DND-41 (cell line): Measurements from ENCODE around the gene ZBTB39.

ENCODE experiments used
- ATAC-seq: fragments of 200-7000 bp; cut with Tn5 transposase; 3 replicates; pipeline ENCODE4 v1.9.1; 2021; ENCODE audit warnings: low read depth; ENCODE audit not compliant: insufficient read depth
- DNase-seq: peaks from one replicate; pipeline ENCODE4 v3.0.0-alpha.2; 2020
- H2AFZ ChIP-seq: 2 replicates; pipeline ENCODE4 v1.6.0; 2012; ENCODE audit warnings: low read depth, low read length
- H3K27ac ChIP-seq: 2 replicates; pipeline ENCODE4 v1.5.1; 2012; ENCODE audit warnings: low read length, inconsistent platforms
- H3K27me3 ChIP-seq: fragments of 200-600 bp; sonication (generic); 2 replicates; pipeline ENCODE4 v1.6.0; 2012; ENCODE audit warnings: low read length, mild to moderate bottlenecking, inconsistent platforms; ENCODE audit not compliant: insufficient read depth, poor library complexity
- H3K36me3 ChIP-seq: 2 replicates; pipeline ENCODE4 v1.5.1; 2012; ENCODE audit warnings: low read length, inconsistent platforms; ENCODE audit not compliant: insufficient read depth
- H3K4me1 ChIP-seq: 2 replicates; pipeline ENCODE4 v1.5.1; 2012; ENCODE audit warnings: mild to moderate bottlenecking, low read length; ENCODE audit not compliant: insufficient read depth
- H3K4me2 ChIP-seq: 2 replicates; pipeline ENCODE4 v1.6.0; 2012; ENCODE audit warnings: mild to moderate bottlenecking, moderate library complexity, low read length, inconsistent platforms; ENCODE audit not compliant: insufficient read depth
- H3K4me3 ChIP-seq, 2 experiments: fragments of 200-600 bp in 1 of 2; shearing (Covaris generic) in 1 of 2; 2 replicates each; pipeline ENCODE4 v1.5.1; 2012 to 2016; ENCODE audit warnings: inconsistent platforms in 2 of 2, low read length in 2 of 2, mild to moderate bottlenecking in 2 of 2, low read depth in 1 of 2, moderate library complexity in 1 of 2
- H3K79me2 ChIP-seq: 2 replicates; pipeline ENCODE4 v1.6.0; 2012; ENCODE audit warnings: low read length, inconsistent platforms; ENCODE audit not compliant: insufficient read depth
- H3K9ac ChIP-seq: 2 replicates; pipeline ENCODE4 v1.6.0; 2012; ENCODE audit warnings: low read depth, mild to moderate bottlenecking, inconsistent platforms, low read length, moderate library complexity
- H3K9me3 ChIP-seq: 2 replicates; pipeline ENCODE4 v1.5.1; 2012; ENCODE audit warnings: low read length, moderate library complexity, mild to moderate bottlenecking, inconsistent platforms; ENCODE audit not compliant: insufficient read depth, severe bottlenecking
- H4K20me1 ChIP-seq: 2 replicates; pipeline ENCODE4 v1.6.0; 2012; ENCODE audit warnings: low read length; ENCODE audit not compliant: insufficient read depth
- CTCF ChIP-seq: IDR thresholded peaks from 2 replicates; pipeline ENCODE4 v1.5.1; 2012; ENCODE audit warnings: borderline replicate concordance, low read length, moderate library complexity, mild to moderate bottlenecking; ENCODE audit not compliant: poor library complexity, severe bottlenecking; ENCODE audit errors: extremely low read depth
- EZH2 ChIP-seq: IDR thresholded peaks from 3 replicates; pipeline ENCODE4 v1.6.1; 2012; ENCODE audit warnings: borderline replicate concordance, low read depth, mild to moderate bottlenecking, moderate library complexity, low read length, inconsistent platforms; ENCODE audit not compliant: severe bottlenecking

Gene ZBTB39

GRCh38 chr12:56990648-56991318, 15.6 kb downstream of the ZBTB39 start:
- no peaks in the 10 kb centered on the region for H4K20me1 ChIP-seq
- TF ChIP-seq CTCF (no peak), EZH2 (no peak)
- H3K27ac ChIP-seq: no peak overlapping the region
- H3K4me3 ChIP-seq: no peak overlapping the region
- H3K4me2 ChIP-seq: no peak overlapping the region
- H3K27me3 ChIP-seq: no peaks in the 10 kb centered on the region
- H3K9ac ChIP-seq: no peak overlapping the region
- ATAC-seq (no peak), DNase-seq (no peak)
- H2AFZ ChIP-seq: no peak overlapping the region
- no peaks in the 10 kb centered on the region for H3K9me3 ChIP-seq
- peaks cover 8% of the 10 kb centered on the region for H3K4me1 ChIP-seq
- H3K36me3 ChIP-seq: 0 out of 2 replicates have a peak, but pooled peaks cover 6% of the 10 kb centered on the region
- no peaks in the 10 kb centered on the region for H3K79me2 ChIP-seq

- 0 out of 2 replicates have a peak, but pooled peaks cover under 1% of the 10 kb centered on the region for H3K36me3 ChIP-seq
- H3K4me2 ChIP-seq: no peak overlapping the region
Observed at GRCh38 chr12:56989861-56990610, 16.3 kb downstream of the ZBTB39 start.

GRCh38 chr12:56988207-56988739, 18.1 kb downstream of the ZBTB39 start:
- Histone ChIP-seq H4K20me1 (no peaks in the 10 kb centered on the region), H3K4me1 (peaks cover 8% of the 10 kb centered on the region), H3K27ac (no peak overlapping the region), H3K4me2 (no peak overlapping the region), H3K9me3 (no peaks in the 10 kb centered on the region), H3K79me2 (no peaks in the 10 kb centered on the region), H3K36me3 (no peaks in the 10 kb centered on the region), H2AFZ (no peak overlapping the region), H3K4me3 (no peak overlapping the region), H3K9ac (no peak overlapping the region), H3K27me3 (no peaks in the 10 kb centered on the region)
- TF ChIP-seq EZH2 (no peak), CTCF (no peak)
- ATAC-seq (no peak), DNase-seq (no peak)

More at GRCh38 chr12:56989861-56990610, 16.3 kb downstream of the ZBTB39 start:
- Histone ChIP-seq H3K9me3 (no peaks in the 10 kb centered on the region), H3K79me2 (no peaks in the 10 kb centered on the region), H3K27ac (no peak overlapping the region), H3K4me1 (peaks cover 8% of the 10 kb centered on the region), H2AFZ (no peak overlapping the region), H3K4me3 (no peak overlapping the region), H3K9ac (no peak overlapping the region), H3K27me3 (no peaks in the 10 kb centered on the region), H4K20me1 (no peaks in the 10 kb centered on the region)
- no peak for DNase-seq
- TF ChIP-seq EZH2 (no peak), CTCF (no peak)
- ATAC-seq: no peak
